Tibial artery (tissue), 4 donors: ENCODE data around the gene RXRG.
A peak's percentile ranks its signal among the peaks of the same experiment; 100 is the strongest.

Experiments
- DNase-seq, 2 donors: peaks; one replicate each; pipeline ENCODE4 v3.0.0-alpha.2; 2019
- H3K27ac ChIP-seq, 2 donors: fragments of 200-600 bp; sonication (generic) in 1 of 2; 1 replicate in 1 of 2; 2 replicates in 1 of 2; pipeline ENCODE4 v1.5.1; 2018 to 2019; ENCODE audit warnings: mild to moderate bottlenecking in 1 of 2
- H3K27me3 ChIP-seq, 2 donors: fragments of 200-600 bp; sonication (generic) in 1 of 2; one replicate each; pipeline versions ENCODE4 v1.5.1 to v1.6.0; 2016 to 2019
- H3K36me3 ChIP-seq, 3 donors: fragments of 200-600 bp; sonication (generic) in 2 of 3; one replicate each; pipeline ENCODE4 v1.5.1; 2016 to 2019; ENCODE audit warnings: mild to moderate bottlenecking in 2 of 3
- H3K4me1 ChIP-seq, 4 donors: fragments of 200-600 bp; sonication (generic) in 2 of 4; 1 replicate in 3 of 4; 2 replicates in 1 of 4; pipeline ENCODE4 v1.5.1; 2016 to 2019
- H3K4me3 ChIP-seq, 2 donors: fragments of 200-600 bp; sonication (generic) in 1 of 2; 1 replicate in 1 of 2; 2 replicates in 1 of 2; pipeline ENCODE4 v1.5.1; 2018 to 2019; ENCODE audit warnings: mild to moderate bottlenecking in 2 of 2
- H3K9me3 ChIP-seq, 3 donors: fragments of 200-600 bp; sonication (generic) in 1 of 3; one replicate each; pipeline ENCODE4 v1.5.1; 2016 to 2019
- intact Hi-C: fragments of 100-400 bp; cut with DNase I; formaldehyde crosslinking; loops from one replicate; pipeline ENCODE4 v1.15.0; 2023; ENCODE audit warnings: low total_unique reads
- TF ChIP-seq, protein P1 (sequence below), 2 experiments: fragments of 200-600 bp in 1 of 2; fragments of 450-650 bp in 1 of 2; IDR thresholded peaks; one replicate each; pipeline ENCODE4 v1.5.1; 2017 to 2019; ENCODE audit warnings: antibody characterized with exemption in 2 of 2, mild to moderate bottlenecking in 1 of 2, moderate library complexity in 1 of 2

Gene RXRG

DNA sequence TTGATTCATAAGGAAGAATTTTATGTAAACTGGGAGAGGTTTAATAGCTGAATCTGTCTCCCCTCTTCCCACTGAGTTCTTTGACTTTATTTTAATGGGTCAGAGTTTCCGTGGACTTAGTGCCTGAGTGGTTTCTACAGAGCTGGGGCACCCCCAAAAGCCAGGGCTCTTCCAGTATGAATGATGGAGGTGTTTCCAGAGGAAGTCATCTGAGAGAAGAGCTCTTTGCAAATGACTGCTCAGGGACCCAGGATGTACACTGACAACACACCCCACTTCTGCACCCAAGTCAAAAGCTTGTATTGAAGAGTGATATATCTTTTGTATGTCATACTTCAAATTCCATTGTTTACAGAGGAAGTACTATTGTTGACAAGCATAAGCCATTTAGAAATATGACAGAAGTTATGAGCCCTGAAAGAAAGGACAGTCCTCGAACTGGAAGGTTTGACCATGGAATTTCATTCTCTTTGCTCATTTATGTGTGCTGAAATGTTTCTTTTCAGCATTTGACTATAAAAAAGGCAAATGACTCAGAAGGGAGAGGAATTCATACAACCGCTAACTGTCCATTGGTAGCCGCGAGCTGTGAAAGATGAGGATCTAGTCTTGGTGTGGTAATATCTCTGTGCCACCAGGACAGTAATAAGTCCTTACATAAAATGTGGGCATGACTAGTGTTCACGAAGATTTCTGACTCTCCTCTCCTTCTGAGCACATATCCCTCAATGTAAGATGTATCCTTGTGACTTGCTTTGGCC, 63.0 kb downstream of the RXRG start:
- no peak overlapping the region for H3K4me3 ChIP-seq
- H3K27ac ChIP-seq, result no peak overlapping the region
- H3K9me3 ChIP-seq, result no peaks in the 10 kb centered on the region
- TF ChIP-seq, protein P1, sequence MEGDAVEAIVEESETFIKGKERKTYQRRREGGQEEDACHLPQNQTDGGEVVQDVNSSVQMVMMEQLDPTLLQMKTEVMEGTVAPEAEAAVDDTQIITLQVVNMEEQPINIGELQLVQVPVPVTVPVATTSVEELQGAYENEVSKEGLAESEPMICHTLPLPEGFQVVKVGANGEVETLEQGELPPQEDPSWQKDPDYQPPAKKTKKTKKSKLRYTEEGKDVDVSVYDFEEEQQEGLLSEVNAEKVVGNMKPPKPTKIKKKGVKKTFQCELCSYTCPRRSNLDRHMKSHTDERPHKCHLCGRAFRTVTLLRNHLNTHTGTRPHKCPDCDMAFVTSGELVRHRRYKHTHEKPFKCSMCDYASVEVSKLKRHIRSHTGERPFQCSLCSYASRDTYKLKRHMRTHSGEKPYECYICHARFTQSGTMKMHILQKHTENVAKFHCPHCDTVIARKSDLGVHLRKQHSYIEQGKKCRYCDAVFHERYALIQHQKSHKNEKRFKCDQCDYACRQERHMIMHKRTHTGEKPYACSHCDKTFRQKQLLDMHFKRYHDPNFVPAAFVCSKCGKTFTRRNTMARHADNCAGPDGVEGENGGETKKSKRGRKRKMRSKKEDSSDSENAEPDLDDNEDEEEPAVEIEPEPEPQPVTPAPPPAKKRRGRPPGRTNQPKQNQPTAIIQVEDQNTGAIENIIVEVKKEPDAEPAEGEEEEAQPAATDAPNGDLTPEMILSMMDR (IDR thresholded peaks at IDR 0.05), result no peak
- intact Hi-C loops, result no loop called here
- H3K36me3 ChIP-seq, result no peaks in the 10 kb centered on the region
- peaks cover 0 to 20% (median 11%) of the 10 kb centered on the region in 4 donors for H3K4me1 ChIP-seq
- H3K27me3 ChIP-seq, result no peaks in the 10 kb centered on the region
- no peak for DNase-seq

DNA sequence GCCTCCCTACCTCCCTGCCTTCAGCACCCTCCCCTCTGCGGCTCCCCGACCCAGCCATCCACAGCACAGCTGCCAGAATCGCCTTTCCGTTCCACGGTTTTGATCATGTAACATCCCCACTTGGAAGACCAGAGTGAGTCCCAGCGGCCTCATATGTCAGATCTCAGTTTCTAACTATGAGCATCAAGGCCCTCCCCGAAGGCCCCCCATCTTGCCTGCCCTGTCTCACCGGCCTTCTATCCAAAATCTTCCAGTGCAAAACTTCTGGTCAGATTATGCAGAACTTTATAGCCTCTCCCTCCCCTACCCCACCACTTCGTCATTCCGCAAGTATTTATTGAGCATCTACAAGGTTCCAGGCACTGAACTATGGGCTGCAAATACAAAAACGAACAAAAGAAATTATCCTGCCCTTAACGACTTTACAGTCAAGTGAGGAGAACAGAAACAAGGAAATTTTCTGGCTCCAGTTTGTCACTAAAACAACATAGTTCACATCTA, 68.1 kb downstream of the RXRG start:
- no peaks in the 10 kb centered on the region for H3K9me3 ChIP-seq
- peaks cover 0 to 23% of the 10 kb centered on the region in 2 donors for H3K27me3 ChIP-seq
- intact Hi-C loops, result no loop called here
- peak overlapping the region; percentile 57 to 69 for H3K27ac ChIP-seq
- peaks cover 0 to 19% (median 13%) of the 10 kb centered on the region in 4 donors for H3K4me1 ChIP-seq
- H3K36me3 ChIP-seq, result no peaks in the 10 kb centered on the region
- H3K4me3 ChIP-seq, result peak overlapping the region; percentile 38 to 51
- no peak for DNase-seq
- TF ChIP-seq, protein P1 (IDR thresholded peaks at IDR 0.05), result no peak

DNA sequence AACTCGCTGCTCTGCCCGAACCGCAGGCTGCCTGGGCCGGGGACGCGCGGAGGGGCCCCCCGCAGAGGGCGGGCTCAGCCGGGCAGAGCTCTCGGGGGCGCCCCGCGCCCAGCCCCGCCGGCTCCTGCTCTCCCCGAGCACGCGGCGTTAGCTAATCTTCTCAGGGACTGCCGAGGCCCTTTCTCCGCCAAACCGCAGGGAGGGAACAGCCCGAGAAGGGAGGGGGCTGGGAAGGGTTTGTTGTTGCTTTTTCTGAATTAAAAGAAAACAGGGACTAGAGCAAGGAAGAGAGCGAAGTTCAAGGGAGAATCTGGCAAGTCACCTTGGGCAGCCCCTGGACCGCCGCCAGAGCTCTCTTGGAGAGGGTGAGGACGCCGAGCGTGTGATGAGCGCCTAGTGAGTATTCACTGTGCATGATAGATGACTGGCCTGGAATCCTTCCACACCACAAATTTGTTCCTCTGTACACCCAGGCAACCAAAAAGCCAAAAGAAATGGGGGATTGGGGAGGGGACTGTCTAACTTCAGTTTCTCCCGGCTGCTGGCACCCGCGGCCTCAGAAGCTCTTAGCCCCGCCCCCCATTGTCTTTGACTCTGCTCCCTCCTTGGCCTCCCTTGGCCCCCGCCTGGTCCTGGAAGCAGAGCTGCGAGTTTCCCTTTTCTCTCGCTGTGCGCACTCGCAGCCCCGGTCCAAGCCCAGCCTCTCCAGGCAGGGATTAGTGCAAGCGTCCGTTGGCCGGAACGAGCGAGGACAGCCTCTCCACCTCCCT, 68.7 kb downstream of the RXRG start:
- peak overlapping the region; percentile 38 to 51 for H3K4me3 ChIP-seq
- no peaks in the 10 kb centered on the region for H3K36me3 ChIP-seq
- TF ChIP-seq, protein P1 (IDR thresholded peaks at IDR 0.05), result no peak
- no peaks in the 10 kb centered on the region for H3K9me3 ChIP-seq
- H3K27ac ChIP-seq, result peak overlapping the region; percentile 57 to 69
- peaks cover 0 to 24% of the 10 kb centered on the region in 2 donors for H3K27me3 ChIP-seq
- H3K4me1 ChIP-seq, result peaks cover 0 to 19% (median 13%) of the 10 kb centered on the region in 4 donors
- intact Hi-C loops, result no loop called here
- DNase-seq, result peak; percentile 89

DNA sequence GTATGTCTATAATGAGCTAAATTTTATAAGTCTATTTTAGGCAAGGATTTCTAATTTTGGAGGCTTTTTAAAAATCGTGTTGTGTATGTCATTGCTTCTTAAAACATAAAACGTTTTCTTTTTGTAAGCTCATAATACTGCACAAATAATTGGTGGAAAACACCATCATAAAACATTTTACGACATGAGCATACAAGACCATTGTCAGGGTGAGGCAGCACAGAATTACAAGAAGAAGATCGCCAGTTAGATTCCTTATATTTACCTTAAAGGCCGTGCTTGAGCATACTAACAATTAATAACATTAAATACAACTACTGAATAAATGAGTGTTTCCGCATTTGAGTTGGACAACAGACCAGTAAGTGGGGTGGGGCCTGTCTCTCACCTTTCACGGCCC, 69.3 kb downstream of the RXRG start:
- Histone ChIP-seq H3K27ac (peak overlapping the region; percentile 57 to 69), H3K27me3 (peaks cover 0 to 27% of the 10 kb centered on the region in 2 donors), H3K36me3 (no peaks in the 10 kb centered on the region), H3K4me3 (peak overlapping the region; percentile 38 to 51), H3K9me3 (no peaks in the 10 kb centered on the region), H3K4me1 (peaks cover 0 to 19% (median 13%) of the 10 kb centered on the region in 4 donors)
- TF ChIP-seq, protein P1 (IDR thresholded peaks at IDR 0.05), result no peak
- DNase-seq, result no peak
- intact Hi-C loops, result no loop called here

DNA sequence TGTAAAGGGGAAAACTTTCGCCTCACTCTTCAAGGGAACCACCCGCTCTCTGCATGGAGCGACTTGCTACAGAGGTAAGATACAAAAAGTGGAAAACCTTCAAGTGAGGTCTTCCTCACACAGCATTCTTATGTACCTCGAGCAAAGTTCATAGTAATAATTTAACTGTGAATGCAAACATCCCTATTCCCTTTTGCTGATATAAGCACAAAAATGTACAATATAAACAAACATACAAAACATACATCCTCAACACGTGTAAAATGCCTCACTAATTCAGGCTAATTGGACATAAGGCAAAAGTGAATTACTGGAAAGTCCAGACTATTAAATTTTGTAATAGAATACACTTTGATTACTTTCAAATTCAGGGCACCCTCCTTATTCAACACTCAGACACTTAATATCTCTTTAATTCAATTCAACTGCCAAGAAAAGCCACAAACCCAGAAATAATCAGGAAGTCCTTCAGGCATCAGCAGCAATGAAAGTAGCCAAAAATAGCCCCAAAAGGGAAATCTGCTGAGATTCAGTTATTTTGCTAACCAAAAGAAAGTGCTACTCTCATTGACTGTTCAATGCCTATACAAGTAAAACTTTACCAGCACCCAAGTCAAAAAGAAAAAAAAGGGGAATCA, 73.2 kb downstream of the RXRG start:
- Histone ChIP-seq H3K36me3 (no peaks in the 10 kb centered on the region), H3K9me3 (no peaks in the 10 kb centered on the region), H3K4me1 (peaks cover 0 to 15% (median 10%) of the 10 kb centered on the region in 4 donors), H3K4me3 (no peak overlapping the region), H3K27ac (no peak overlapping the region), H3K27me3 (peaks cover 0 to 59% of the 10 kb centered on the region in 2 donors)
- TF ChIP-seq, protein P1 (IDR thresholded peaks at IDR 0.05), result no peak
- DNase-seq, result no peak
- intact Hi-C loops, result no loop called here
